Astrocyte of the cerebellum (primary cell): Measurements from ENCODE around the gene KASH5.

ENCODE experiments used
- DNase-seq: peaks from one replicate; pipeline ENCODE4 v3.0.0-alpha.2; 2011; ENCODE audit warnings: low read depth
- H3K4me3 ChIP-seq: 2 replicates; pipeline ENCODE4 v1.5.1; 2011; ENCODE audit warnings: mild to moderate bottlenecking, low read depth, low read length, moderate library complexity
- in situ Hi-C: cut with HindIII; loops from 2 replicates; pipeline ENCODE4 v1.10.0; 2017; ENCODE audit warnings: low sequenced_read_pairs
- TF ChIP-seq, protein P1 (sequence below): IDR thresholded peaks from 2 replicates; pipeline ENCODE4 v1.5.1; 2012; ENCODE audit warnings: low read length, low read depth, moderate library complexity, mild to moderate bottlenecking; ENCODE audit errors: missing control alignments

Gene KASH5

DNA sequence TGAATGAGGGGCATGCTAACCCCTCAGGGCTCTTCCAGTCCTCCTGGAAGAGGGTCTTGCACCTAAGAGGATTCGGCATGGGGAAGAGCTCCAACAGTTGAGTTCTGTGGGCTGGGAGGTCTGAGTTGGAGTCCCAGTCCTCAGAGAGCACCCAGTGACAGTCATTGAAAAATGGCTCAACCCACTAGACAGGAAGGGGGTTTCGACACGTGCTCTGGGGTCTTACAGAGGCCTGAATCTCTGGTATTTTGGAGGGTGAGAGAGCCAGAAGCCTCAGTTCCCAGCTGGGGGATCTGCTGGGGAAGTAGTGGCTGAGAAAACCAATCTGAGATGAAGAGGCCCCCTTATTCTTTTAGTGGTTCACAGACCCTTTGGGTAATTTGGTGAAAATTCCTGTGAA is 26.2 kb downstream of the KASH5 start:
- DNase-seq, result no peak
- in situ Hi-C loops, result no loop called here
- TF ChIP-seq, protein P1, sequence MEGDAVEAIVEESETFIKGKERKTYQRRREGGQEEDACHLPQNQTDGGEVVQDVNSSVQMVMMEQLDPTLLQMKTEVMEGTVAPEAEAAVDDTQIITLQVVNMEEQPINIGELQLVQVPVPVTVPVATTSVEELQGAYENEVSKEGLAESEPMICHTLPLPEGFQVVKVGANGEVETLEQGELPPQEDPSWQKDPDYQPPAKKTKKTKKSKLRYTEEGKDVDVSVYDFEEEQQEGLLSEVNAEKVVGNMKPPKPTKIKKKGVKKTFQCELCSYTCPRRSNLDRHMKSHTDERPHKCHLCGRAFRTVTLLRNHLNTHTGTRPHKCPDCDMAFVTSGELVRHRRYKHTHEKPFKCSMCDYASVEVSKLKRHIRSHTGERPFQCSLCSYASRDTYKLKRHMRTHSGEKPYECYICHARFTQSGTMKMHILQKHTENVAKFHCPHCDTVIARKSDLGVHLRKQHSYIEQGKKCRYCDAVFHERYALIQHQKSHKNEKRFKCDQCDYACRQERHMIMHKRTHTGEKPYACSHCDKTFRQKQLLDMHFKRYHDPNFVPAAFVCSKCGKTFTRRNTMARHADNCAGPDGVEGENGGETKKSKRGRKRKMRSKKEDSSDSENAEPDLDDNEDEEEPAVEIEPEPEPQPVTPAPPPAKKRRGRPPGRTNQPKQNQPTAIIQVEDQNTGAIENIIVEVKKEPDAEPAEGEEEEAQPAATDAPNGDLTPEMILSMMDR, result no peak

DNA sequence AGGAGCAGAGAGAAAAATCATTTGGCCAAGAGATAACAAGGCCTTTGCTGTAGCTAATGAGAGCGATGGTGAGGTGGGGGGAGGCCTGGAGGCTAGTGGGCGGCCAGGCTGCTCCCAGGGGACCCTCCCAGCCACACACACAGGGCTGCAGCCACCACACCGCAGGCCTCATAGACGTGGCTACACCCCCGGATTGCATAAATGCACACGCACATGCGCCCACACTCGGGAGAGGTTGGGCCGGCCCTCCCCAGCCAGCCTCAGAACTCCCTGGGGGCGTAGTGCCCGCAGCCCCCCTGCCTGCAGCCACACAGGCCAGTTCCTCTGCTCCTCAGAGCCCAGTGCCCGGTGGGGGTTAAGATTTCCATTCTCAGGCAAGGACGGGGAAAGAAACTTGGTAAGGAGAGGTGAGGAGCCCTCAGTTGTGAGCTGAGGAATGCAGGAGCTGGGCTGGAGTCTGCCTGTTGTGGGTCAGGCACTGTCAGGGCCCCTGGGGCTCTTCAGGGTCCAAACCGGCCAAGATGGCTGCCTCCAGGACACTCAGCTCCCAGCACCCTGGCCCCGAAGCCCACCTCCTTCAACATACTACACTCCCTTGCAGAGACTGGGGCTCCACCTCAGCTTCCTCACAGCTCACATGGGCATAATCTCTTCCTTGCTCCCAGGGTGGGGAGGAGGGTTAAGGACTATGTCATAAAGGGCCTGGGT is 27.2 kb downstream of the KASH5 start:
- no peak overlapping the region for H3K4me3 ChIP-seq
- DNase-seq, result no peak
- in situ Hi-C loops, result no loop called here
- TF ChIP-seq, protein P1, result no peak

More for the DNA sequence above, 26.2 kb downstream of the KASH5 start:
- no peak overlapping the region for H3K4me3 ChIP-seq

DNA sequence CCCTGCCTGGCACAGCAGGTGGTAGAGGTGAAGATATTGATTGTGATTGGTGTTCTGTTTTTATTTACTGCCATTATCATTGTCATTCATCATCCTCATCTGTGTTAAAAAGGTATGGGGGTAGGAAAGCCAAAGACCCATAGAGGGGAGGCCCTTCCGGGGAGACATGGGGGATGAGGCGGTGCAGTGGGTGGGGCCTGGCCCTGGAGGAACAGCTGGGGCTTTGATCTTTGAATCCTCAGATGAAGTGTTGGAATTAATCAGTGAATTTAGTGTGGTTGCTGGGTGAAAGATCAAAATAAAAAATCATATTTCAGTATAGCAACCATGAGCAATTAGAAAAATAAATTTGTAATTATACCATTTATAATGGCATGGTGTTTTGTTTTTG is 27.8 kb downstream of the KASH5 start:
- in situ Hi-C loops, result no loop called here
- TF ChIP-seq, protein P1, result no peak
- no peak for DNase-seq
- no peak overlapping the region for H3K4me3 ChIP-seq

DNA sequence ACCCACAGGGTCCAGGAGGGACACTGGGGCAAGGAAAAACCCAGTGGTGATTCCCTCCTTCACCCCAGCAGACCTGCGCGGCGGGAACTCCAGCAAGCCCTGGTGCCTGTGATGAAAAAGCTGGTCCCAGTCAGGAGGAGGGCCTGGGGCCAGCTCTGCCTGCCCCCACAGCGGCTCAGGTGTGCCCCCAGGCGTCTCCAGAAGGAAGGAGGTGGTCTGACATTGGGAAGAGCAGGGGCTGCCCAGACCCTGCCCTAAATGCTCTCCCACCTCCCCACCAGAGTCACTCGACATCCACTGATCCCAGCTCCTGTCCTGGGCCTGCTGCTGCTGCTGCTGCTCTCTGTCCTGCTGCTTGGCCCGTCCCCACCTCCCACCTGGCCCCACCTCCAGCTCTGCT is 29.0 kb downstream of the KASH5 start:
- TF ChIP-seq, protein P1, result no peak
- no peak overlapping the region for H3K4me3 ChIP-seq
- DNase-seq, result no peak
- in situ Hi-C loops, result no loop called here

DNA sequence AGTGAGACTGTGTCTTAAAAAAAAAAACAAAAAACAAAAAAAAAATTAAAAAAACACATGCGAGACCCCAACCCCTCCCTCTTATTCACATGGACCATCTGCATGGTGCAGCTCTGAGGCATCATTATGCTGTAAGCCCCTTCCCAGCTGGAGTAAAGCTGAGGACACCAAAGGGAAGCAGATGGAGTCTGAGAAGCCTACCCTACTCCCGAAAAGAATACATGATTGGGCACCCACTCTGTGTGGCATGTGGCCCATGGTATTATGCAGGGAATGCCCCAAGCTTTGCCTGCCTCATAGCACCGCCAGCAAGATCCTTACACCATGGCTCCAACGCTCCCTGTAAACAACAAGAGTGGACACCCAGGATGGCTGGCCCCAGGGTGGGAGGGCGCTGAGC is 30.5 kb downstream of the KASH5 start:
- TF ChIP-seq, protein P1, result no peak
- in situ Hi-C loops, result no loop called here
- no peak for DNase-seq

DNA sequence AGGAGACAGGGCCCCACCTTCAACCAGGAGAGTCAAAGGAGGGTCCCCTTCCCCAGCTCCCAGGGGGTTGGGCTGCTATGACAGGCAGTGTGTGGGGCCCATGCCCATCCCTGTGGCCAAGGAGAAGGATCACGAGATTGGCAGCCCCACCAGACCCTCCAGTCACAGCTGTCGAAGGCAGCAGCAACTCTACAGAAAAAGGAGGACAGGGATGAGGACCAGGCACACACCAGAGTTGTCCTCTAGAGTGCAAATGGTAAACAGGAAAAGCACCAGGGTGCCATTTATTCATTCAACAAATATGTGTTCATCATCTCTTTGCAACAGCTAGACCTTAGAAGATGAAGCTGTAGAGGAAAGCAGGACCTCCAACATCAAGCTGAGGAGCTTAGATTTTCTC is 31.1 kb downstream of the KASH5 start:
- in situ Hi-C loops, result no loop called here
- TF ChIP-seq, protein P1, result no peak
- DNase-seq, result no peak

More for the DNA sequence above, 30.5 kb downstream of the KASH5 start:
- no peak overlapping the region for H3K4me3 ChIP-seq

More for the DNA sequence above, 31.1 kb downstream of the KASH5 start:
- no peak overlapping the region for H3K4me3 ChIP-seq
